Measurements from ENCODE around the gene CSNK1D.
"Not testable (repeated sequence)": the region's sequence is repeated elsewhere in the genome, so short reads cannot be mapped to it uniquely, and the experiment has no call there.

Gene CSNK1D

DNA sequence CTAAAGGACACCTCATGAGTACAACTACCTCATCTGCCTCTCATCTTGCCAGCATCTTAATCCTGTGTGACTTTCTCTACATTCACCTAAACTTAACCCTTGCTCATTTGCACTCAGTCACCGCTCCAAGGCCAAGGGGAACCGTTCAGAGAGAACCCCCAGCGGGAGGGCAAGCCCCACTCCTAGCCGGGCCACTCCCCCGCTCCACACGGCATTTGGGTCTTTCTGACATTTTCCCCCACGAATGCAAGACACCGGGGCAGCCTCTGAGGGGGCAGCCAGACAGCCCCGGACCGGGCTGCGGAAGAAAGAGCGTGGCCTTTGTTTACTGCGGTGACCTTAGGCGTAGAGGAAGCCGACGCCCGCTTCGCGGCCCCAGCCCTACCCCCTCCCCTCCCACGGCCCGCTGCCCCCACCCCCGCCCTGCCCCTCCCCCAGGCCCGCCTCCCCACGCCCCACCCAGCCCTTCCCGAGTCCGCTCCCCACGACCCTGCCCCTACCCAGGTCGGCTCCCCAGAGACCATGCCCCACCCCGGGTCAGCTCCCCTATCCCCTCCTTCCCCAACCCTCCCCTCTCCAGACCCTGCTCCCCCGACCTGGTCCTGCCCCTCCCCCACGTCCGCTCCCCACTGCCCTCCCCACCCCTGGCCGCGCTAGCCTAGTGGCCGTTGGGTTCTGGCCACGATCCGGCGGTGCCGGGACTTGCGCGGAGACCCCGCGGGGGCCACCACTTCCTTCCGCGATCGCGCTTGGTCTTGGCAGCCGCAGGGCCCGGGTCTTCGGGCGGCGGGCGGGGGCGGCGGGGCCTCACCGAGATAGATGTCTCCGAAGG lies 789 bp downstream of the CSNK1D start:
- no peak for DNase-seq

DNA sequence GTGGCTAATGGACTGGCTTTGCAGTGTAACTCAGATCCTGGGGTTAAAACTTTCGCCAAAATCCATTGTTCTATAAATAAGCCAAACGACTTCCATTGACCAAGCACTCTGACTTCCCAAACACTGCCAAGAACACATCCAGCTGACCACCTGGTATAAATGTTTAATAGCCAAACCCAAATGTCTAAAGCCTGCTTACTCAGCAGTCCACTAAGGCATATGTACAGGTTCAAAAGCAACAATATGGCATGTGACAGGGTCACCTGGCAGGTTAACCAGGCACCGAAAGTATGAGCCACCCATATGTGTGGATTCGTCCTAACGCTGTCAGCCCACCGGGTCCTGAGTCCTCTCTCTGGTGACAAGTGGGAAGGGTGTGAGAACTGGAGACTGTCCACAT lies 2.1 kb downstream of the CSNK1D start:
- no peak for DNase-seq

DNA sequence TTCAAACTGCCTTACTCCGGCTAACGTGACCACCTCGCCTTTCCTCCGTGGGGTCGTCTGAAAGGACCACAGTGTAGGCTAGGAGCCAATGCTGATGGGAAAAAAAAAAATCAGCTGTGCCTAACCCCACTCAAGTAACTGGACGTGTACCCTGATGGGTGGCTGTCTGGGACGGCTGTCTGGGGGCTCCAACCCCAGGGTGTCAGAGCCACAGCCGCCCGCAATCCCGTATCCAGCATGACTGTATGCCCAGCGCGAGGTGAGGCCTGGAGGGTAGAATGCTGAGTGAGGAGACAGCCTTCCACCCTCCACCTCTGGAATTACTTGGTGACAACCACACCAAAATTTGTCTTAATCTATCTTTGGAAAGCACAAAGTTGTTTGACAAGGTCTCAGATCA lies 2.8 kb downstream of the CSNK1D start:
- DNase-seq = no peak

GRCh38 chr17:82269882-82270500 lies 3.5 kb downstream of the CSNK1D start:
- DNase-seq = no peak

DNA sequence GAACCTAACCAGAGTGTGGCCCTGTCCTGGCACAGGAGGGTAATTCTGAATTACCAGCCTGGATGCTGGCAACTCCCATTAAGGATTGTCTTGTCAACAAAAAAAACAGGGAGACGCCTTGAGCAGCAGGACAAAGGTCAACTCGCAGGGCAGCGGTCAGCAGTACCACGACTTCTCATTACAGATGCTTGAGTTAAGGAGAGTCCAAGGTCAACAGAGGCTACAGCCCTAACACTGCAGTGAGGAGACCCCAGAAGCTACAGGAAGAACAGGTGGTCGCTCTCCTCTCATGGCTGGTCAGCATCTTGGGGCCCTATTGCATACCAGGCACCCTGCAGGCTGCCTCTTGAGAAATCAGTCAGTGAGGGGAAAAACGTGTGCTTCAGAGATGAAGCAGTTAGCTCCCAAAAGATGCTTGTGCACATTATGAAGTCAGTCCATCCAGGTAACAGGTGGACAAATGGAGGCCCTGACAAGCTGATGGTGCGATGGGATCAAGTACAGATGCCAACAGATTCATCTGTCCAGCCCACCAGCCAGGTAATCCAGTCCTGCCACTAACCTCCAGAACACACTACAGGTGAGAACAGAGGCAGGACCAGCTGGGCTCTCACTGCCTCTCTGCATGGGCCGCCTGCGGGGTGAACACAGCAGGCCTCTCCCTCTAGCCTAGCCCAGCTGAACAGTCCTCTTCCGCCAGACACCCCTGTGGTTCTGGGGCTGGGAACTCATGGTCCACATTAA lies 4.2 kb downstream of the CSNK1D start:
- no peak for DNase-seq

- no peak for DNase-seq
Observed at GRCh38 chr17:82267575-82268379, 5.7 kb downstream of the CSNK1D start.

- no peak for DNase-seq
Observed at GRCh38 chr17:82266142-82266541, 7.4 kb downstream of the CSNK1D start.

- DNase-seq = no peak
Observed at GRCh38 chr17:82263641-82264040, 9.9 kb downstream of the CSNK1D start.

DNA sequence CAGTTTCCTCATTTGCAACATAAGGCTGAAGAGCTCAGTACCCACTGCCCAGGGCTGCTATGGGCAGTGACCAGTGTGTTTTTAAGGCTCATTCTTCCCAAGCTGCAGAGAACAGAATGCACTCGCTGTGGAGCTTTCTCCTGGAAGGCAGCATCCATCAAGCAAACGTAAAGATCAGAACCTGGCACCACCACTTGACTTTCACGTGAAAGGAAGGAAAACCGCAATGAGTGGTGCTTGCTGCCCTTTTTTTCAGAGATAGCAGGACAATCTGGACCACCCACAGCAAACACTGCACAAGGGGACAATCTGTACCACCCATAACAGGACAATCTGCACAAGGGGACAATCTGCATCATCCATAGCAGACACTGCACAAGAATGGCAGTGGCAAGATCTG lies 11.2 kb downstream of the CSNK1D start:
- DNase-seq = no peak

GRCh38 chr17:82259972-82260961 lies 13.2 kb downstream of the CSNK1D start:
- DNase-seq = not testable (repeated sequence)

DNA sequence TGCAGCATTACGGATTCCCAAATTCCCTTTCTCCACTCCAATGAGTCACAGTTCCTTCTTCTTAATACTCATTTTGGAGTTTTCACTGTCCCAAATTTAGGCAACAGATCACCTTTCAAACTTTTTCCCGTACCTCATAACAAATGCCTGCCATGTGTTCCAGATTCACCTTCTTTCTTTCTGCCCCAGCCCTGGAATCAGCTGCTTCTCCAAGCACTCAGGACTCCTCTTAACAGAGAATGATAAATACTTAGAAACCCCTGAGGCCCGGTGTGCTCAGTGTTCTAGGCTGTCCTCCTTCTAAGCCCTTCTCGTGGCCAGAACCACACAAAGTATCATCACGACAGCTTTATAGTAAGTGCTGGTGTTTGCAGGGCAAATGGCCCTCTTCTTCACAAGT lies 14.9 kb downstream of the CSNK1D start:
- no peak for DNase-seq

DNA sequence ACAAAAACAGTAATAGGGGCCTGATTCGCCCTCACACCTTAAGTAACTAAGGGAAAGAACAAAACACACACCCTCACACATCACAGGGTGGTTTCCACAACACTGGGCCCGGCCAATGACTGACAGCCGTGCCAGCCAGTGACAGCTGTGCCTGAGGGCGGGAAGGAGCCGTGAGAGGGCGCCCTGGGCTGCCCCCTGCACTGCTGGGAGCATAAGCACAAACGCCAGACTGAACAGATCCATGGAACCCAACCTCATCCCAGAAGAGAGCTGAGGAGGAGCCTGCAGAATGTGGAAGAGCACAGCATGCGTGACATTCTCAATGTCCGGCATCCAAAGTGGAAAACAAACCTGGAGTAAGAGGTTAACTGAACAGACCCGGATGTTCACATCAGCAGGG lies 16.0 kb downstream of the CSNK1D start:
- DNase-seq = no peak

DNA sequence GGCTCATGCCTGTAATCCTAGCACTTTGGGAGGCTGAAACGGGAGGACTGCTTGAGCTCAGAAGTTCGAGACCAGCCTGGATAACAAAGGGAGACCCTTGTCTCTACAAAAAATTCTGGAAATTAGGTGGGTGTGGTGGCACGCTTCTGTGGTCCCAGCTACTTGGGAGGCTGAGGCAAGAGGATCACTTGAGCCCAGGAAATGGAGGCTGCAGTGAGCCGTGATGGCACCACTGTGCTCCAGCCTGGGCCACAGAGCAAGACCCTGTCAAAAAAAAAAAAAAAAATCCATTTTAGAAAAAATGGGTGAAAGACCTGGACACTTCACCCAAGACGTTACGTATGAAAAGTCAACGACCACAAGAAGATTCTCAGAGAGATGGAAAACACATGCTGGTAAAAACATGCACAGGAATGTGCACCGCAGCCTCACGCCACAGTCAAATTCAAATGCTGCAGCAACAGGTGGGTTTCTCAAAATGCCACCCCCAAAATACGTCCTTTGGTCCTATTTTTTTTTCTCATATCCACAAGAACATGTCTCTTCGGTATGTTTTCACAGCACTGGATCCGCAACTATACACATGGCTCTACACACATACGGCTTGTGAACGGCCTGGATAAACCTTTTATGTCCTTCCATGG lies 17.1 kb downstream of the CSNK1D start:
- no peak for DNase-seq

DNA sequence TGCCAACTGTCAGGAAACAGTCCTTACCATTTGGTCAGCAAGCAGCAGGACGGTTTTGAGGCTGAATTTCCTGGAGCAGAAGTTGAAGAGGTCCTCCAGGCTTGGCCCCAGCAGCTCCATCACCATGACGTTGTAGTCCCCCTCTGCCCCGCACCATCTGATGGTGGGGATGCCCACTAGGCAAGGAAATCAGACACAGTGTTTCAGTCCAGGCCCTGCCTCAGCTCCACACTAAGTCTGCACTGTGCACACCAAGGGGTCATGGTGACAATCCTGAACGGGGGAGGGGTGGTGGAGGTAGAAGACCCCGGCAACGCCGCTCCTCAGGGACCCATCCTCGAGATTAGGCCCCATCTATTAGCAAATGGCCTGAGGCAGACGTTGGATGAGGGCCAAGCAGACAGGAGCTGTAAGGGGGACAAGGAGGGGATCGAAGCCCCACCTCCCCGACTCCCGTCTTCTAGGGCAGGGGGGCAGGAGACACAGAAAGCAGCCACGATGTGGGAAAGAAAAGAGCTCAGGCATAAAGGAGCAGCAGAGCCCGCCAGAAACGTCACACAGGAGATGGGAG lies 18.0 kb downstream of the CSNK1D start:
- DNase-seq = no peak

- not testable (repeated sequence) for DNase-seq
Observed at GRCh38 chr17:82254746-82255145, 18.8 kb downstream of the CSNK1D start.

- not testable (repeated sequence) for DNase-seq
Observed at GRCh38 chr17:82254096-82254495, 19.4 kb downstream of the CSNK1D start.

- no peak for DNase-seq
Observed at GRCh38 chr17:82253179-82253544, 20.3 kb downstream of the CSNK1D start.

DNA sequence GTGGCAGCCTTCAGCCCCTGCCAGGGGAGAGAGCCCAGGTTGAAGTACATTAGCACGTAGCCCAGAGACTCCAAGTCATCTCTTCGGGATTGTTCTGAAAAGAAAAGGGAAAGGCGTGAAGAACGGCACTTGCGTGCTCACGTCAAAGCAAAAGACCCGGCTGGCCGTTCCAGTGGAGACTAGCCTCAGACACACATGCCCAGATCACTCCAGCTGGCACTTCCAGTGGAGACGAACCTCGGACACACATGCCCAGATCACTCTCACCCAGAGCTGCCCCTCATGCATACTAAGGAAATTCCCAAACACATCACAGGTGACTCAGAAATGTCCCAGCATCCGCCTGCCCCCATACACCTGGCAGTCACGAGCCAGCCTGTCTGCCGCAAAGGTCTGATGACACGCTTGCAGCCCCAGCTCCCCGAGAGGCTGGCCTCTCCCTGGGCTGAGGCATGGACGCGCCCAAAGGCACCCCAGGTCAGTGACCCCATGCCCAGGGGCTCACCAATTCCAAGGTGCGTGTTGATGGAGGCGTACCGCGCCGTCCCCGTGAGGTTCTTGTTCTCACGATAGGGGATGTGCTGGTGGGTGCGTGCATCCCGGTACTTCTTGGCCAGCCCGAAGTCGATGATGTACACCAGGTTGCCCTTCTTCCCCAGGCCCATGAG lies 20.9 kb downstream of the CSNK1D start:
- DNase-seq = no peak

- no peak for DNase-seq
Observed at GRCh38 chr17:82250868-82251500, 22.5 kb downstream of the CSNK1D start.
